ENCODE measurements around the gene C2orf49. TPM values are rescaled to one million over a fixed set of nuclear protein-coding genes. Genes with fewer than 3 reads are reported as not detected.

Gene C2orf49
- 12.3 TPM for polyA plus RNA-seq (2012; ENCODE audit: low read depth, missing spikeins)

DNA sequence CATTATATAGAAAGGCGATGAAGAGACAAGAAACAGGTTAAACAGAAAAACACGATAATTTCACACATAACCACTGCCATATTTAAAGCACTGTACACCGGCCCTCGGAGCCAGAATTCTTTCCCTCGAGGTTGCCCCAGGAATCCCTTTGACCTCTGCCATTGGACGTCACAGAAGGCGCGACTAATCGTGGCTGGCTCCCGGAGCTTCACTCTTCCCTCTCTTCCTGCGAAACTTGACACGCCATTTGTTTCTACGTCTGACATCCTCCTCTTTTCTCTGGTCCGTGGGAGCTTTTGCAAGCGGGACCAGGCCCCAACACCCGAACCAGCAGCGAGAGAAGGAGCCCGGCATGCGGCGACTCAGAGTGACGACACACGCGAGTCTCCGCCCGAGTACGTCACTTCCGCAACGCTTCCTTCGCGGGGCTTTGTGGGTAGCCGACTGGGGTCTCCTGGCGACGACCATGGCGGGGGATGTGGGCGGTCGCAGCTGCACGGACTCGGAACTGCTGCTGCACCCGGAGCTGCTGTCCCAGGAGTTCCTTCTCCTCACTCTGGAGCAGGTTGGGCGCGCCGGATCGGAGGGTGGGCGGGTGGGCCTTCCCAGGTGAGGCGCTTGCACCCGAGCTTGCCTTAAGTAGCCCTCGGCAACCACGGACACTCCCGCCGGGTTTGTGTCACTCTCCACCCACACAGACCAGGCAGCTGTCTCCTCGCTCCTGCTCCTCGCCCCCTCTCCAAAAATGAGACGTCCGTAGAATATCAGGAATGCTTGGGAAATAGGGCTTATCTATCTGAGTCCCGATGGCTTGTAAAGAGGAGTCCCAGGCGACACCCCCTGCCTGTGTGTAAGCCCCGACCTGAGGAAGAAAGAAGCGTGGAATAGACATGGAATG lies at the start of gene C2orf49:
Gene C2orf49, plus strand, starts transcription at position 419 of the 898 bp plus-strand sequence. Its CDS starts 48 bp downstream, at position 467.
- TF ChIP-seq SPI1 (IDR thresholded peaks at IDR 0.05; ENCODE audit: low read depth, low read length) = peak; percentile 39; the same call in 1 of the 2 replicates
- TF ChIP-seq POLR2A (IDR thresholded peaks at IDR 0.05; ENCODE audit: low read depth, low read length) = peak; percentile 55
- TF ChIP-seq PAX5 (IDR thresholded peaks at IDR 0.05; ENCODE audit: insufficient read depth, low read length, severe bottlenecking) = no peak
- peak; percentile 77 for TF ChIP-seq POLR2AphosphoS5 (IDR thresholded peaks at IDR 0.05; ENCODE audit: low read depth, low read length)
- TF ChIP-seq POU2F2 (IDR thresholded peaks at IDR 0.05; ENCODE audit: low read depth, low read length) = no peak
- TF ChIP-seq TAF1 (IDR thresholded peaks at IDR 0.05; ENCODE audit: low read depth, low read length) = peak; percentile 35
- peak; percentile 68 for DNase-seq (ENCODE audit: insufficient read length, low spot score)
- peak; percentile 98 for FAIRE-seq

- FAIRE-seq (no peak), DNase-seq (ENCODE audit: insufficient read length, low spot score) (no peak)
- TF ChIP-seq SPI1 (IDR thresholded peaks at IDR 0.05; ENCODE audit: low read depth, low read length) (peak; percentile 76), POU2F2 (IDR thresholded peaks at IDR 0.05; ENCODE audit: low read depth, low read length) (no peak)
Observed at GRCh38 chr2:105287692-105288091, 49.6 kb upstream of the C2orf49 start.

- FAIRE-seq (no peak), DNase-seq (ENCODE audit: insufficient read length, low spot score) (no peak)
- TF ChIP-seq POLR2A (IDR thresholded peaks at IDR 0.05; ENCODE audit: low read depth, low read length) (no peak), TAF1 (IDR thresholded peaks at IDR 0.05; ENCODE audit: low read depth, low read length) (no peak), SPI1 (IDR thresholded peaks at IDR 0.05; ENCODE audit: low read depth, low read length) (no peak), POLR2AphosphoS5 (IDR thresholded peaks at IDR 0.05; ENCODE audit: low read depth, low read length) (no peak), PAX5 (IDR thresholded peaks at IDR 0.05; ENCODE audit: insufficient read depth, low read length, severe bottlenecking) (no peak), POU2F2 (IDR thresholded peaks at IDR 0.05; ENCODE audit: low read depth, low read length) (no peak)
Observed at GRCh38 chr2:105288133-105288532, 49.2 kb upstream of the C2orf49 start.

GRCh38 chr2:105290981-105291660 lies 46.2 kb upstream of the C2orf49 start:
- TF ChIP-seq POLR2A (IDR thresholded peaks at IDR 0.05; ENCODE audit: low read depth, low read length) (no peak), SPI1 (IDR thresholded peaks at IDR 0.05; ENCODE audit: low read depth, low read length) (no peak), POLR2AphosphoS5 (IDR thresholded peaks at IDR 0.05; ENCODE audit: low read depth, low read length) (no peak), PAX5 (IDR thresholded peaks at IDR 0.05; ENCODE audit: insufficient read depth, low read length, severe bottlenecking) (no peak), POU2F2 (IDR thresholded peaks at IDR 0.05; ENCODE audit: low read depth, low read length) (no peak), TAF1 (IDR thresholded peaks at IDR 0.05; ENCODE audit: low read depth, low read length) (no peak)
- no peak for DNase-seq (ENCODE audit: insufficient read length, low spot score)
- FAIRE-seq = no peak

- DNase-seq (ENCODE audit: insufficient read length, low spot score) (no peak), FAIRE-seq (no peak)
- TF ChIP-seq POLR2A (IDR thresholded peaks at IDR 0.05; ENCODE audit: low read depth, low read length) = no peak
- TF ChIP-seq POLR2AphosphoS5 (IDR thresholded peaks at IDR 0.05; ENCODE audit: low read depth, low read length) = no peak
- no peak for TF ChIP-seq POU2F2 (IDR thresholded peaks at IDR 0.05; ENCODE audit: low read depth, low read length)
- no peak for TF ChIP-seq SPI1 (IDR thresholded peaks at IDR 0.05; ENCODE audit: low read depth, low read length)
- no peak for TF ChIP-seq TAF1 (IDR thresholded peaks at IDR 0.05; ENCODE audit: low read depth, low read length)
- TF ChIP-seq PAX5 (IDR thresholded peaks at IDR 0.05; ENCODE audit: insufficient read depth, low read length, severe bottlenecking) = no peak
Observed at GRCh38 chr2:105291981-105292380, 45.4 kb upstream of the C2orf49 start.

DNA sequence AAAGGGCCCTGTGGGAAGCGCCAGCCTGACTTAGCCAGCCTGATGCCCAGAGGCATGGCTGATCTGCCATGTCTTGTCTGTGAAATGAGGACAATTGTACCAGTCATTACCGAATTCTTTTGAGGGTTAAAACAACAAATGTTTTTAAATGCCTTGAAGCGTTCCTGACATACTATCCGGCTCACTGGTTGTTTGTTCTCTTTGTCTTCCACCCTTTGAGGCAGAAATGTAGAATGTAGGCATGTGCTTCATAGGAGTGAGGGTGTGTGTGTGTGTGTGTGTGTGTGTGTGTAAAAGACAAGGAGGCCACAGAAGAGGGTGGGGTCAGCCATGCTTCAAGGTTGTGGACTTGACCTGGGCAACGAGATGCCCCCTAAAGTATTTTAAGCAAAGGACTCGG lies 43.3 kb upstream of the C2orf49 start:
- TF ChIP-seq POLR2AphosphoS5 (IDR thresholded peaks at IDR 0.05; ENCODE audit: low read depth, low read length) (no peak), POU2F2 (IDR thresholded peaks at IDR 0.05; ENCODE audit: low read depth, low read length) (no peak), PAX5 (IDR thresholded peaks at IDR 0.05; ENCODE audit: insufficient read depth, low read length, severe bottlenecking) (no peak), SPI1 (IDR thresholded peaks at IDR 0.05; ENCODE audit: low read depth, low read length) (no peak), TAF1 (IDR thresholded peaks at IDR 0.05; ENCODE audit: low read depth, low read length) (no peak), POLR2A (IDR thresholded peaks at IDR 0.05; ENCODE audit: low read depth, low read length) (no peak)
- DNase-seq (ENCODE audit: insufficient read length, low spot score) (no peak), FAIRE-seq (no peak)

DNA sequence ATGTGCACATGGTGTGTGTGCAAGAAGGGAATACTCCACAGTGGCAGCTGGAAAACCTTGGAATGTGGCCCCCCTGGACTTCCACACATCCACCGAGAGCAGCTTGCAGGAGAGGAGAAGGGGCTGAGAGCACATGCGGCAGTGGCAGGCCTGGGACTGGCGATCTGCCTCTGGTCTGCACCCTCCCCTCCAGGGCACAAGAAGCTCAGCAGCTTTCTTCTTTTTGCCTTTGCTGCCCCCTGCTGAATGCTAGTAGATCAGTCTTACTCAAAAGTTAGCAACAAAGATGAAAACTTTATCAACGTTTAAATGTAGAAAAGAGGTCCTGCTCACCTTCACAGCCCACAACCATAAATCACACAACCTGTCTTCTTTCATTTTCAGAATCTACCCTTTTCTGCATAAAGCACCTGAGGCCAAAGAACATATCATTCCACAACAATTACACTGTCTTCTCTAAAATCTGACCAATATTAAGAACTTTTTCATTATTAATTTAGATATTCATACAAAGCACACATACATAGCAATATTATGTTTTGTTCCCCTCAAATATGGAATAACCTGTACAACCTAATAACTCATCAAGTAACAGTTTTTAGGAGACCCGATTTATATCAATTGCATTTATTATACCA lies 42.4 kb upstream of the C2orf49 start:
- peak; percentile 31 for DNase-seq (ENCODE audit: insufficient read length, low spot score)
- TF ChIP-seq TAF1 (IDR thresholded peaks at IDR 0.05; ENCODE audit: low read depth, low read length) (no peak), SPI1 (IDR thresholded peaks at IDR 0.05; ENCODE audit: low read depth, low read length) (no peak), POLR2A (IDR thresholded peaks at IDR 0.05; ENCODE audit: low read depth, low read length) (no peak), PAX5 (IDR thresholded peaks at IDR 0.05; ENCODE audit: insufficient read depth, low read length, severe bottlenecking) (no peak), POLR2AphosphoS5 (IDR thresholded peaks at IDR 0.05; ENCODE audit: low read depth, low read length) (no peak)
- FAIRE-seq = no peak

DNA sequence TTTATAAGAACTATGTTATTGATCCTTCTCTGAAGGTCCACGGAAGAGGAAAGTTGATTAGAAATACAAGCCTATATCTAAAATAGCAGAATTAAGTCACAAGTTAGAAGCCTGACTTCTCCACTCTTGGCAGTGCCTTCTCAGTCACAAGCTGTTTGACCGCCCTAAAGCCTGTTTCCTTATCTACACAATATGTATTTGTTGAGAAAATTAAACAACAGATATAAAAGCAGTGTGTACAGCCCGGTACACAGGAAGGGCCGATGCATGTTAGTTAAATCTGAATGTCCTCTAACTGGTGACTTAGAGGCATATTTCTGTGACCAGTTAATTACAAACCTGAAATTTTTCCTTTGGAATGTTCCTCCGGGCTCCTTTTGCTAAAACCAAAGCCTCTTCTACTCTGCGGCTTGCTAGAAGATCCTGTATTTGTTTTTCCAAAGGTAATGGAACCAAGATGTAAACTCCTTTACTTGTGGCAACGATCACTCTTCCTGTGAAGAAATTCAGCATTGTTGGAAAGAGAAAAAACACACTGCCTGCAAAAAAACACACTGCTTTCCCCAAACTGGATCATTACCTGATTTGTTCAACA lies 41.2 kb upstream of the C2orf49 start:
- TF ChIP-seq POU2F2 (IDR thresholded peaks at IDR 0.05; ENCODE audit: low read depth, low read length) (no peak), TAF1 (IDR thresholded peaks at IDR 0.05; ENCODE audit: low read depth, low read length) (no peak), POLR2AphosphoS5 (IDR thresholded peaks at IDR 0.05; ENCODE audit: low read depth, low read length) (no peak), POLR2A (IDR thresholded peaks at IDR 0.05; ENCODE audit: low read depth, low read length) (no peak), SPI1 (IDR thresholded peaks at IDR 0.05; ENCODE audit: low read depth, low read length) (no peak), PAX5 (IDR thresholded peaks at IDR 0.05; ENCODE audit: insufficient read depth, low read length, severe bottlenecking) (no peak)
- no peak for FAIRE-seq
- DNase-seq (ENCODE audit: insufficient read length, low spot score) = no peak

Data from GM12891 (cell line).